Left ventricle myocardium inferior (tissue), 1 donor: ENCODE measurements around the gene CCAR1. TPM values are rescaled to one million over a fixed set of nuclear protein-coding genes. Genes with fewer than 3 reads are reported as not detected.
A peak's percentile ranks its signal among the peaks of the same experiment; 100 is the strongest.

Experiments used
- DNase-seq: peaks from one replicate; pipeline ENCODE4 v3.0.0-alpha.2; 2020
- H3K27ac ChIP-seq: fragments of 200-600 bp; replicated peaks from 2 replicates; pipeline ENCODE4 v1.8.0; 2021
- H3K27me3 ChIP-seq: fragments of 200-600 bp; 2 replicates; pipeline ENCODE4 v1.8.0; 2021; ENCODE audit warnings: low read depth
- H3K36me3 ChIP-seq: fragments of 200-600 bp; 2 replicates; pipeline ENCODE4 v1.8.0; 2021
- H3K4me1 ChIP-seq: fragments of 200-600 bp; 2 replicates; pipeline ENCODE4 v1.8.0; 2021
- H3K4me3 ChIP-seq: fragments of 200-600 bp; 2 replicates; pipeline ENCODE4 v1.8.0; 2021; ENCODE audit warnings: mild to moderate bottlenecking, moderate library complexity
- H3K9me3 ChIP-seq: fragments of 200-600 bp; replicated peaks from 2 replicates; pipeline ENCODE4 v1.8.0; 2021
- CTCF ChIP-seq: fragments of 200-600 bp; IDR thresholded peaks from 2 replicates; pipeline ENCODE4 v1.8.0; 2021; ENCODE audit warnings: antibody characterized with exemption, mild to moderate bottlenecking, borderline replicate concordance
- intact Hi-C: fragments of 100-400 bp; cut with micrococcal nuclease; formaldehyde crosslinking; loops from one replicate; pipeline ENCODE4 v1.11.0; 2022
- long read RNA-seq: library from polyadenylated mRNA; unstranded; transcript quantifications from one replicate; pipeline ENCODE4 v2.0.0, GENCODE V29; 2021
- total RNA-seq: library from RNA; stranded (reverse); fragmentation: NEBNext Ultra II Directional; extraction: Animal tissue kit (Norgen Biotek cat#: 25700); gene quantifications from one replicate; pipeline ENCODE4 v1.2.1, GENCODE V29; 2021
- donor health status: DM: no; HTN: yes; CAD: no; lungs with severe emphysema.

Gene CCAR1
- total RNA-seq, result 27.5 TPM
- long read RNA-seq, full-length matches to known transcripts, result 7 of 14 reads
- long read RNA-seq, partial matches to known transcripts, result 4 of 14 reads
- long read RNA-seq, other reads (novel, unspliced or antisense), result 3 of 14 reads

GRCh38 chr10:68720793-68721672 is at the start of gene CCAR1:
CCAR1 (plus strand) TSS chr10:68721239; CDS start chr10:68722505, 1,266 bp downstream.
- H3K27me3 ChIP-seq, result no peaks in the 10 kb centered on the region
- DNase-seq, result peak; percentile 98
- peaks cover 20% of the 10 kb centered on the region for H3K4me1 ChIP-seq
- peak within 1 kb of the TSS; percentile 95 for H3K27ac ChIP-seq
- no peak for TF ChIP-seq CTCF
- H3K36me3 ChIP-seq, result peaks cover 35% of the 10 kb centered on the region
- H3K4me3 ChIP-seq, result peak within 1 kb of the TSS; percentile 96
- intact Hi-C loops, result no loop called here
- no peaks in the 10 kb centered on the region for H3K9me3 ChIP-seq

GRCh38 chr10:68684413-68684812 is 36.6 kb upstream of the CCAR1 start:
- Histone ChIP-seq H3K4me1 (no peaks in the 10 kb centered on the region), H3K36me3 (peaks cover 54% of the 10 kb centered on the region), H3K9me3 (no peaks in the 10 kb centered on the region), H3K27ac (no peak overlapping the region), H3K4me3 (no peak overlapping the region), H3K27me3 (no peaks in the 10 kb centered on the region)
- no peak for TF ChIP-seq CTCF
- intact Hi-C loops, result no loop called here
- no peak for DNase-seq

- H3K4me3 ChIP-seq, result no peak overlapping the region
- H3K27ac ChIP-seq, result no peak overlapping the region
- TF ChIP-seq CTCF, result no peak
- no peak for DNase-seq
- intact Hi-C loops, result no loop called here
- no peaks in the 10 kb centered on the region for H3K9me3 ChIP-seq
- peaks cover 11% of the 10 kb centered on the region for H3K4me1 ChIP-seq
- H3K36me3 ChIP-seq, result peaks cover 11% of the 10 kb centered on the region
- H3K27me3 ChIP-seq, result no peaks in the 10 kb centered on the region
These were observed 25.0 kb upstream of the CCAR1 start for GRCh38 chr10:68696018-68696417.

GRCh38 chr10:68697106-68697505 is 23.9 kb upstream of the CCAR1 start:
- peaks cover 11% of the 10 kb centered on the region for H3K4me1 ChIP-seq
- DNase-seq, result no peak
- peaks cover under 1% of the 10 kb centered on the region for H3K36me3 ChIP-seq
- intact Hi-C loops, result no loop called here
- no peak overlapping the region for H3K27ac ChIP-seq
- no peaks in the 10 kb centered on the region for H3K9me3 ChIP-seq
- no peaks in the 10 kb centered on the region for H3K27me3 ChIP-seq
- TF ChIP-seq CTCF, result no peak
- H3K4me3 ChIP-seq, result no peak overlapping the region

GRCh38 chr10:68700197-68700596 is 20.8 kb upstream of the CCAR1 start:
- no peak for DNase-seq
- H3K4me3 ChIP-seq, result no peak overlapping the region
- peaks cover 11% of the 10 kb centered on the region for H3K4me1 ChIP-seq
- H3K27me3 ChIP-seq, result no peaks in the 10 kb centered on the region
- H3K9me3 ChIP-seq, result no peaks in the 10 kb centered on the region
- intact Hi-C loops, result no loop called here
- no peaks in the 10 kb centered on the region for H3K36me3 ChIP-seq
- TF ChIP-seq CTCF, result no peak
- H3K27ac ChIP-seq, result no peak overlapping the region
